ENCODE measurements around the gene HIVEP2. TPM values are rescaled to one million over a fixed set of nuclear protein-coding genes. Genes with fewer than 3 reads are reported as not detected.

HIVEP2 gene
- polyA plus RNA-seq, 3 donors, result 0.16 to 1.4 (median 0.64) TPM

DNA sequence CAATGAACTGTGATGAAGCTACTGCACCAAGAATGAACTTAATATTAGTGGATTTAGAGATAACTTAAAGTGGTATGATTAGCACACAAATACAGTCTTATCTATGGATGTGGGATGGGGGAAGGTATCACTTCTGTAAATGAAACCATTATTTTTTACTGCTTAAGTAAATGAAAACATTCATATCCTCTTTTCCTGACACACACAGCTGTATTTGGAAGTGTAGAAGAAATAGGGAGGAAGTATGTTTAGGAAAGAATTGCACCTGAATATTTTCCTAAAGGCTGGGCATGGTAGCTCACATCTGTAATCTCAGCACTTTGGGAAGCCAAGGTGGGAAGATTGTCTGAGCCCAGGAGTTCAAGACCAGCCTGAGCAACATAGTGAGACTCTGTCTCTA lies 96.8 kb downstream of the HIVEP2 start:
- intact Hi-C loops (cut with micrococcal nuclease), result no loop called here
- Histone ChIP-seq H3K27me3 (ENCODE audit: control insufficient read depth in 2 of 2, insufficient read depth in 2 of 2, low read length in 2 of 2) (no peaks in the 10 kb centered on the region), H3K36me3 (replicated peaks in 1 of 2; ENCODE audit: control insufficient read depth in 1 of 2, insufficient read depth in 2 of 2, low read length in 2 of 2) (no peaks in the 10 kb centered on the region), H2AFZ (ENCODE audit: insufficient read depth, low read depth, low read length, poor library complexity, severe bottlenecking) (no peak overlapping the region), H3K9ac (ENCODE audit: insufficient read depth, low read length, poor library complexity, severe bottlenecking) (no peak overlapping the region), H3K4me1 (ENCODE audit: control insufficient read depth in 1 of 2, insufficient read depth in 2 of 2, low read length in 2 of 2) (peaks cover 6 to 17% of the 10 kb centered on the region in 2 donors), H3K79me2 (ENCODE audit: insufficient read depth, low read length) (no peaks in the 10 kb centered on the region), H3K4me3 (replicated peaks in 1 of 3; ENCODE audit: low read depth in 2 of 3, low read length in 3 of 3) (no peak overlapping the region), H3K9me3 (replicated peaks in 1 of 2; ENCODE audit: control insufficient read depth in 1 of 2, insufficient read depth in 1 of 2, low read length in 2 of 2) (no peaks in the 10 kb centered on the region), H3K4me2 (replicated peaks; ENCODE audit: extremely low read depth, low read length, poor library complexity, severe bottlenecking) (no peak overlapping the region), H3K27ac (ENCODE audit: low read depth in 1 of 2, low read length in 2 of 2) (no peak overlapping the region), H4K20me1 (ENCODE audit: insufficient read depth, low read length) (peaks cover 8% of the 10 kb centered on the region)
- H3K36me3 Mint-ChIP-seq, result no peaks in the 10 kb centered on the region
- no peak for DNase-seq
- H3K4me1 Mint-ChIP-seq, result peaks cover 31% of the 10 kb centered on the region
- TF ChIP-seq, protein P1, sequence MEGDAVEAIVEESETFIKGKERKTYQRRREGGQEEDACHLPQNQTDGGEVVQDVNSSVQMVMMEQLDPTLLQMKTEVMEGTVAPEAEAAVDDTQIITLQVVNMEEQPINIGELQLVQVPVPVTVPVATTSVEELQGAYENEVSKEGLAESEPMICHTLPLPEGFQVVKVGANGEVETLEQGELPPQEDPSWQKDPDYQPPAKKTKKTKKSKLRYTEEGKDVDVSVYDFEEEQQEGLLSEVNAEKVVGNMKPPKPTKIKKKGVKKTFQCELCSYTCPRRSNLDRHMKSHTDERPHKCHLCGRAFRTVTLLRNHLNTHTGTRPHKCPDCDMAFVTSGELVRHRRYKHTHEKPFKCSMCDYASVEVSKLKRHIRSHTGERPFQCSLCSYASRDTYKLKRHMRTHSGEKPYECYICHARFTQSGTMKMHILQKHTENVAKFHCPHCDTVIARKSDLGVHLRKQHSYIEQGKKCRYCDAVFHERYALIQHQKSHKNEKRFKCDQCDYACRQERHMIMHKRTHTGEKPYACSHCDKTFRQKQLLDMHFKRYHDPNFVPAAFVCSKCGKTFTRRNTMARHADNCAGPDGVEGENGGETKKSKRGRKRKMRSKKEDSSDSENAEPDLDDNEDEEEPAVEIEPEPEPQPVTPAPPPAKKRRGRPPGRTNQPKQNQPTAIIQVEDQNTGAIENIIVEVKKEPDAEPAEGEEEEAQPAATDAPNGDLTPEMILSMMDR (IDR thresholded peaks at IDR 0.05), result no peak
- no peak overlapping the region for H3K4me3 Mint-ChIP-seq
- no peaks in the 10 kb centered on the region for H3K9me3 Mint-ChIP-seq
- H3K27me3 Mint-ChIP-seq (ENCODE audit: low read depth in 3 of 3), result no peaks in the 10 kb centered on the region
- no peak overlapping the region for H3K27ac Mint-ChIP-seq

DNA sequence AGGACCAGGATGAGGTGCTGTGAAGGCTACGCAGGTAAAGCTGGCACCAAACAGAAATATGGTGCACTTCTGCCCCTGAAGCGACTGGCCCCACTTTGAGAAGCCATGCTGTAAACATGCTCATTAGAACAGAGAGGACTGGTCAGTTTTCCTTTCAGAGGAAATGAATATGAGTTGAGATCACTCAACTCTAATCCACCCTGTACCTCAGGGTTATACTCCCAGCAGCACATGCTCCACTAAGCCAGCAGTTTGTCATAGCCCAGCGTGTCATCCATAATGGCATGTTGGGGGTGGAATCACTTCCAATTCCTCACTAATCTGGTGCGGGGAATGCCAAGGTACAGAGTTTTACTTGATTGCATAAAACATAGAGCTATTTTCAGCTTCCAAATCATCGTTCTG lies 98.1 kb downstream of the HIVEP2 start:
- no peaks in the 10 kb centered on the region for H3K27me3 Mint-ChIP-seq (ENCODE audit: low read depth in 3 of 3)
- no peaks in the 10 kb centered on the region for H3K27me3 ChIP-seq (ENCODE audit: control insufficient read depth in 2 of 2, insufficient read depth in 2 of 2, low read length in 2 of 2)
- WGBS (ENCODE audit: insufficient coverage), result 96% methylated on average over 3 of the region's 5 CpGs
- no peaks in the 10 kb centered on the region for H3K79me2 ChIP-seq (ENCODE audit: insufficient read depth, low read length)
- H4K20me1 ChIP-seq (ENCODE audit: insufficient read depth, low read length), result peaks cover 8% of the 10 kb centered on the region
- no peak overlapping the region for H3K27ac ChIP-seq (ENCODE audit: low read depth in 1 of 2, low read length in 2 of 2)
- intact Hi-C loops (cut with micrococcal nuclease), result no loop called here
- peaks cover 42% of the 10 kb centered on the region for H3K4me1 Mint-ChIP-seq
- H3K4me3 ChIP-seq (replicated peaks in 1 of 3; ENCODE audit: low read depth in 2 of 3, low read length in 3 of 3), result no peak overlapping the region
- H3K9ac ChIP-seq (ENCODE audit: insufficient read depth, low read length, poor library complexity, severe bottlenecking), result no peak overlapping the region
- DNase-seq, result no peak
- H3K4me1 ChIP-seq (ENCODE audit: control insufficient read depth in 1 of 2, insufficient read depth in 2 of 2, low read length in 2 of 2), result peaks cover 13 to 24% of the 10 kb centered on the region in 2 donors
- H2AFZ ChIP-seq (ENCODE audit: insufficient read depth, low read depth, low read length, poor library complexity, severe bottlenecking), result no peak overlapping the region
- H3K4me2 ChIP-seq (replicated peaks; ENCODE audit: extremely low read depth, low read length, poor library complexity, severe bottlenecking), result no peak overlapping the region
- no peak overlapping the region for H3K4me3 Mint-ChIP-seq
- H3K27ac Mint-ChIP-seq, result no peak overlapping the region
- H3K9me3 Mint-ChIP-seq, result no peaks in the 10 kb centered on the region
- H3K36me3 Mint-ChIP-seq, result no peaks in the 10 kb centered on the region
- H3K36me3 ChIP-seq (replicated peaks in 1 of 2; ENCODE audit: control insufficient read depth in 1 of 2, insufficient read depth in 2 of 2, low read length in 2 of 2), result no peaks in the 10 kb centered on the region
- TF ChIP-seq, protein P1 (IDR thresholded peaks at IDR 0.05), result no peak
- H3K9me3 ChIP-seq (replicated peaks in 1 of 2; ENCODE audit: control insufficient read depth in 1 of 2, insufficient read depth in 1 of 2, low read length in 2 of 2), result no peaks in the 10 kb centered on the region
